Neural cell (in vitro differentiated cells): ENCODE measurements around the gene ARHGAP6. TPM values are rescaled to one million over a fixed set of nuclear protein-coding genes. Genes with fewer than 3 reads are reported as not detected.

ENCODE experiments used
- H2AFZ ChIP-seq: fragments of 200-600, 300-800 bp; sonication (generic), shearing (Covaris generic); 2 replicates; pipeline ENCODE4 v1.6.0; 2014; ENCODE audit warnings: low read depth, mild to moderate bottlenecking, antibody characterized with exemption, low read length, moderate library complexity
- H3F3A ChIP-seq: fragments of 200-600 bp; shearing (Covaris generic); 2 replicates; pipeline ENCODE4 v1.6.1; 2016; ENCODE audit warnings: mild to moderate bottlenecking, moderate library complexity, mixed read lengths, antibody characterized with exemption, low read length; ENCODE audit not compliant: insufficient read depth, poor library complexity, severe bottlenecking
- H3K27ac ChIP-seq: fragments of 200-600, 300-800 bp; sonication (generic), shearing (Covaris generic); 2 replicates; pipeline ENCODE4 v1.5.1; 2014; ENCODE audit warnings: mild to moderate bottlenecking, low read length, moderate library complexity
- H3K27me3 ChIP-seq: fragments of 300-800, 200-600 bp; sonication (generic), shearing (Covaris generic); 2 replicates; pipeline ENCODE4 v1.6.0; 2014; ENCODE audit warnings: mild to moderate bottlenecking, low read depth, low read length, moderate library complexity; ENCODE audit not compliant: insufficient read depth
- H3K36me3 ChIP-seq: fragments of 300-800, 200-600 bp; sonication (generic), shearing (Covaris generic); 2 replicates; pipeline ENCODE4 v1.5.1; 2014; ENCODE audit warnings: mild to moderate bottlenecking, antibody characterized with exemption, low read length, moderate library complexity; ENCODE audit not compliant: insufficient read depth
- H3K4me2 ChIP-seq: fragments of 300-800, 200-600 bp; sonication (generic), shearing (Covaris generic); 2 replicates; pipeline ENCODE4 v1.6.0; 2014; ENCODE audit warnings: mild to moderate bottlenecking, low read length
- H3K4me3 ChIP-seq: fragments of 300-800, 200-600 bp; sonication (generic), shearing (Covaris generic); 2 replicates; pipeline ENCODE4 v1.5.1; 2014; ENCODE audit warnings: mild to moderate bottlenecking, low read length, moderate library complexity
- H3K79me2 ChIP-seq: fragments of 200-600 bp; shearing (Covaris generic); replicated peaks from 2 replicates; pipeline ENCODE4 v1.6.0; 2014; ENCODE audit warnings: mild to moderate bottlenecking, low read length, moderate library complexity; ENCODE audit not compliant: insufficient read depth
- H3K9ac ChIP-seq: fragments of 300-800, 200-600 bp; sonication (generic), shearing (Covaris generic); 2 replicates; pipeline ENCODE4 v1.6.1; 2016; ENCODE audit warnings: mild to moderate bottlenecking, low read length, mixed read lengths
- H3K9me2 ChIP-seq: fragments of 200-600 bp; shearing (Covaris generic); 2 replicates; pipeline ENCODE4 v1.6.1; 2016; ENCODE audit warnings: mild to moderate bottlenecking, low read length, mixed read lengths; ENCODE audit not compliant: insufficient read depth
- H3K9me3 ChIP-seq: fragments of 200-600, 300-800 bp; sonication (generic), shearing (Covaris generic); 2 replicates; pipeline ENCODE4 v1.6.1; 2016; ENCODE audit warnings: mild to moderate bottlenecking, mixed run types, low read length, moderate library complexity, mixed read lengths
- H4K20me1 ChIP-seq: fragments of 200-600 bp; shearing (Covaris generic); 2 replicates; pipeline ENCODE4 v1.6.1; 2016; ENCODE audit warnings: mild to moderate bottlenecking, mixed run types; ENCODE audit not compliant: insufficient read depth
- EP300 ChIP-seq: fragments of 450-650 bp; conservative IDR thresholded peaks from 2 replicates; pipeline ENCODE4 v1.6.1; 2014; ENCODE audit warnings: antibody characterized with exemption, mild to moderate bottlenecking, moderate library complexity; ENCODE audit not compliant: poor library complexity, severe bottlenecking
- EZH2 ChIP-seq: fragments of 200-600, 300-800 bp; shearing (Covaris generic), sonication (generic); IDR thresholded peaks from 2 replicates; pipeline ENCODE4 v1.6.1; 2014; ENCODE audit warnings: antibody characterized with exemption, low read length, borderline replicate concordance, mild to moderate bottlenecking; ENCODE audit not compliant: insufficient read depth, poor library complexity, severe bottlenecking
- MXI1 ChIP-seq: fragments of 450-650 bp; conservative IDR thresholded peaks from 2 replicates; pipeline ENCODE4 v1.6.1; 2014; ENCODE audit warnings: antibody characterized with exemption, mild to moderate bottlenecking; ENCODE audit not compliant: poor library complexity, severe bottlenecking
- POLR2AphosphoS5 ChIP-seq: IDR thresholded peaks from 2 replicates; pipeline ENCODE4 v1.6.1; 2012
- RAD21 ChIP-seq: fragments of 450-650 bp; conservative IDR thresholded peaks from 2 replicates; pipeline ENCODE4 v1.6.1; 2014; ENCODE audit warnings: antibody characterized with exemption, mild to moderate bottlenecking, moderate library complexity
- SMC3 ChIP-seq: fragments of 450-650 bp; conservative IDR thresholded peaks from 2 replicates; pipeline ENCODE4 v1.6.1; 2014; ENCODE audit warnings: antibody characterized with exemption, mild to moderate bottlenecking, moderate library complexity; ENCODE audit not compliant: poor library complexity
- TAF1 ChIP-seq: IDR thresholded peaks from 2 replicates; pipeline ENCODE4 v1.6.1; 2012; ENCODE audit warnings: low read depth
- polyA plus RNA-seq: library from polyadenylated mRNA; depleted of rRNA; stranded (reverse); fragments of >200 nt; gene quantifications from 2 replicates; pipeline ENCODE4 v1.2.3, GENCODE V29; 2014
- TF ChIP-seq, protein P1 (sequence below): fragments of 450-650 bp; IDR thresholded peaks from 2 replicates; pipeline ENCODE4 v1.5.1; 2014; ENCODE audit warnings: antibody characterized with exemption, mild to moderate bottlenecking, moderate library complexity; ENCODE audit not compliant: poor library complexity, severe bottlenecking
- TF ChIP-seq, protein P2 (sequence below): IDR thresholded peaks from 2 replicates; pipeline ENCODE4 v1.6.1; 2012; ENCODE audit warnings: borderline replicate concordance

Gene ARHGAP6
- polyA plus RNA-seq, 1 donor from 2014 or later: 0.40 TPM

- Histone ChIP-seq H3K9me3 (no peaks in the 10 kb centered on the region), H2AFZ (no peak overlapping the region), H3K9ac (no peak overlapping the region), H3K79me2 (no peaks in the 10 kb centered on the region), H3K36me3 (no peaks in the 10 kb centered on the region), H3K4me2 (no peak overlapping the region), H3K27me3 (no peaks in the 10 kb centered on the region), H3K9me2 (no peaks in the 10 kb centered on the region), H3K27ac (no peak overlapping the region), H3F3A (no peaks in the 10 kb centered on the region), H3K4me3 (no peak overlapping the region), H4K20me1 (no peaks in the 10 kb centered on the region)
- TF ChIP-seq TAF1 (no peak), RAD21 (no peak), MXI1 (no peak), POLR2AphosphoS5 (no peak), EP300 (no peak), EZH2 (no peak), SMC3 (no peak)
- TF ChIP-seq, protein P1, sequence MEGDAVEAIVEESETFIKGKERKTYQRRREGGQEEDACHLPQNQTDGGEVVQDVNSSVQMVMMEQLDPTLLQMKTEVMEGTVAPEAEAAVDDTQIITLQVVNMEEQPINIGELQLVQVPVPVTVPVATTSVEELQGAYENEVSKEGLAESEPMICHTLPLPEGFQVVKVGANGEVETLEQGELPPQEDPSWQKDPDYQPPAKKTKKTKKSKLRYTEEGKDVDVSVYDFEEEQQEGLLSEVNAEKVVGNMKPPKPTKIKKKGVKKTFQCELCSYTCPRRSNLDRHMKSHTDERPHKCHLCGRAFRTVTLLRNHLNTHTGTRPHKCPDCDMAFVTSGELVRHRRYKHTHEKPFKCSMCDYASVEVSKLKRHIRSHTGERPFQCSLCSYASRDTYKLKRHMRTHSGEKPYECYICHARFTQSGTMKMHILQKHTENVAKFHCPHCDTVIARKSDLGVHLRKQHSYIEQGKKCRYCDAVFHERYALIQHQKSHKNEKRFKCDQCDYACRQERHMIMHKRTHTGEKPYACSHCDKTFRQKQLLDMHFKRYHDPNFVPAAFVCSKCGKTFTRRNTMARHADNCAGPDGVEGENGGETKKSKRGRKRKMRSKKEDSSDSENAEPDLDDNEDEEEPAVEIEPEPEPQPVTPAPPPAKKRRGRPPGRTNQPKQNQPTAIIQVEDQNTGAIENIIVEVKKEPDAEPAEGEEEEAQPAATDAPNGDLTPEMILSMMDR: no peak
- TF ChIP-seq, protein P2, sequence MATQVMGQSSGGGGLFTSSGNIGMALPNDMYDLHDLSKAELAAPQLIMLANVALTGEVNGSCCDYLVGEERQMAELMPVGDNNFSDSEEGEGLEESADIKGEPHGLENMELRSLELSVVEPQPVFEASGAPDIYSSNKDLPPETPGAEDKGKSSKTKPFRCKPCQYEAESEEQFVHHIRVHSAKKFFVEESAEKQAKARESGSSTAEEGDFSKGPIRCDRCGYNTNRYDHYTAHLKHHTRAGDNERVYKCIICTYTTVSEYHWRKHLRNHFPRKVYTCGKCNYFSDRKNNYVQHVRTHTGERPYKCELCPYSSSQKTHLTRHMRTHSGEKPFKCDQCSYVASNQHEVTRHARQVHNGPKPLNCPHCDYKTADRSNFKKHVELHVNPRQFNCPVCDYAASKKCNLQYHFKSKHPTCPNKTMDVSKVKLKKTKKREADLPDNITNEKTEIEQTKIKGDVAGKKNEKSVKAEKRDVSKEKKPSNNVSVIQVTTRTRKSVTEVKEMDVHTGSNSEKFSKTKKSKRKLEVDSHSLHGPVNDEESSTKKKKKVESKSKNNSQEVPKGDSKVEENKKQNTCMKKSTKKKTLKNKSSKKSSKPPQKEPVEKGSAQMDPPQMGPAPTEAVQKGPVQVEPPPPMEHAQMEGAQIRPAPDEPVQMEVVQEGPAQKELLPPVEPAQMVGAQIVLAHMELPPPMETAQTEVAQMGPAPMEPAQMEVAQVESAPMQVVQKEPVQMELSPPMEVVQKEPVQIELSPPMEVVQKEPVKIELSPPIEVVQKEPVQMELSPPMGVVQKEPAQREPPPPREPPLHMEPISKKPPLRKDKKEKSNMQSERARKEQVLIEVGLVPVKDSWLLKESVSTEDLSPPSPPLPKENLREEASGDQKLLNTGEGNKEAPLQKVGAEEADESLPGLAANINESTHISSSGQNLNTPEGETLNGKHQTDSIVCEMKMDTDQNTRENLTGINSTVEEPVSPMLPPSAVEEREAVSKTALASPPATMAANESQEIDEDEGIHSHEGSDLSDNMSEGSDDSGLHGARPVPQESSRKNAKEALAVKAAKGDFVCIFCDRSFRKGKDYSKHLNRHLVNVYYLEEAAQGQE: no peak
Observed at GRCh38 chrX:11687157-11687556, 21.4 kb upstream of the ARHGAP6 start.

GRCh38 chrX:11683057-11683456 is 17.3 kb upstream of the ARHGAP6 start:
- H4K20me1 ChIP-seq: no peaks in the 10 kb centered on the region
- H3K9ac ChIP-seq: no peak overlapping the region
- no peaks in the 10 kb centered on the region for H3K79me2 ChIP-seq
- no peak overlapping the region for H2AFZ ChIP-seq
- H3K27ac ChIP-seq: no peak overlapping the region
- TF ChIP-seq SMC3: no peak
- no peak for TF ChIP-seq EZH2
- H3K4me2 ChIP-seq: no peak overlapping the region
- no peak overlapping the region for H3K4me3 ChIP-seq
- H3K27me3 ChIP-seq: no peaks in the 10 kb centered on the region
- no peaks in the 10 kb centered on the region for H3K36me3 ChIP-seq
- H3F3A ChIP-seq: no peaks in the 10 kb centered on the region
- no peaks in the 10 kb centered on the region for H3K9me3 ChIP-seq
- H3K9me2 ChIP-seq: no peaks in the 10 kb centered on the region

- Histone ChIP-seq H3K27me3 (no peaks in the 10 kb centered on the region), H4K20me1 (no peaks in the 10 kb centered on the region), H3K79me2 (no peaks in the 10 kb centered on the region), H2AFZ (no peak overlapping the region), H3K9me2 (no peaks in the 10 kb centered on the region), H3K36me3 (no peaks in the 10 kb centered on the region), H3F3A (no peaks in the 10 kb centered on the region), H3K9ac (no peak overlapping the region), H3K27ac (no peak overlapping the region), H3K9me3 (no peaks in the 10 kb centered on the region), H3K4me3 (no peak overlapping the region), H3K4me2 (no peak overlapping the region)
- no peak for TF ChIP-seq TAF1
- TF ChIP-seq SMC3: no peak
- TF ChIP-seq POLR2AphosphoS5: no peak
- TF ChIP-seq, protein P2: no peak
- TF ChIP-seq EP300: no peak
- TF ChIP-seq MXI1: no peak
- TF ChIP-seq, protein P1: peak; percentile 18
- TF ChIP-seq RAD21: no peak
Observed at GRCh38 chrX:11678158-11678557, 12.4 kb upstream of the ARHGAP6 start.
